ENCODE results near the gene TEFM.
"Not testable (repeated sequence)": the region's sequence is repeated elsewhere in the genome, so short reads cannot be mapped to it uniquely, and the experiment has no call there.

The TEFM gene

DNA sequence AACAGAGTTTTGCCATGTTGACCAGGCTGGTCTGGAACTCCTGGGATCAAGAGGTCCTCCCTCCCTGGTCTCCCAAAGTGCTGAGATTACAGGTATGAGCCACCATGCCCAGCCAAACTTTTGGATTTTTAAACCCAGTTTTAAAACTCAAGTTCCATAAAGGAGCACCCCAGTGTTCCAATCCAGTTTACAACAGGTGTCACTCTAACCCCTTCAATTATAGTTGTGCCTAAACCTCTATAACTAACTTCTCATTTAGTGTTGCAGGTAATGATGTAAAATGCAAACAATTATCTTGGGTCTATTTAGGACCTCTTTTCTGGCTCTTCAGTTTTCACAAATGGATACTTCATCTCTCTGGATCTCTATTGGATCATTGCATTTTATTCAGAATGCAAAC, 7.9 kb upstream of the TEFM start:
- Mint-ChIP-seq H3K36me3 (ENCODE audit: low read depth) (no peaks in the 10 kb centered on the region), H3K27ac (no peak overlapping the region), H3K27me3 (ENCODE audit: low read depth, poor library complexity) (peaks cover 48% of the 10 kb centered on the region), H3K9me3 (no peaks in the 10 kb centered on the region), H3K4me3 (no peak overlapping the region), H3K4me1 (no peaks in the 10 kb centered on the region)
- TF ChIP-seq, protein P1, sequence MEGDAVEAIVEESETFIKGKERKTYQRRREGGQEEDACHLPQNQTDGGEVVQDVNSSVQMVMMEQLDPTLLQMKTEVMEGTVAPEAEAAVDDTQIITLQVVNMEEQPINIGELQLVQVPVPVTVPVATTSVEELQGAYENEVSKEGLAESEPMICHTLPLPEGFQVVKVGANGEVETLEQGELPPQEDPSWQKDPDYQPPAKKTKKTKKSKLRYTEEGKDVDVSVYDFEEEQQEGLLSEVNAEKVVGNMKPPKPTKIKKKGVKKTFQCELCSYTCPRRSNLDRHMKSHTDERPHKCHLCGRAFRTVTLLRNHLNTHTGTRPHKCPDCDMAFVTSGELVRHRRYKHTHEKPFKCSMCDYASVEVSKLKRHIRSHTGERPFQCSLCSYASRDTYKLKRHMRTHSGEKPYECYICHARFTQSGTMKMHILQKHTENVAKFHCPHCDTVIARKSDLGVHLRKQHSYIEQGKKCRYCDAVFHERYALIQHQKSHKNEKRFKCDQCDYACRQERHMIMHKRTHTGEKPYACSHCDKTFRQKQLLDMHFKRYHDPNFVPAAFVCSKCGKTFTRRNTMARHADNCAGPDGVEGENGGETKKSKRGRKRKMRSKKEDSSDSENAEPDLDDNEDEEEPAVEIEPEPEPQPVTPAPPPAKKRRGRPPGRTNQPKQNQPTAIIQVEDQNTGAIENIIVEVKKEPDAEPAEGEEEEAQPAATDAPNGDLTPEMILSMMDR (IDR thresholded peaks at IDR 0.05) = no peak
- no peak for DNase-seq

DNA sequence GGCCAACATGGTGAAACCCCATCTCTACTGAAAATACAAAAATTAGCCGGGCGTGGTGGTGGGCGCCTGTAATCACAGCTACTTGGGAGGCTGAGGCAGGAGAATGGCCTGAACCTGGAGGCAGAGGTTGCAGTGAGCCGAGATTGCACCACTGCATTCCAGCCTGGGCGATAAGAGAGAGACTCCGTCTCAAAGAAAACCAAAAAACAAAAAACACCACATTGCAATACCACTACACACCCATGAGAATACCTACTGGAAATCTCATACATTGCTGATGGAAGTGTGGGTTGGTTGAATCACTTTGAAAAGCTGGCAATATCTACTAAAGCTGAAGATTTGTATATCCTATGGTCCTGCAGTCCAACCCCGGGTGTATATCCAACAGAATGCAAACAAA, 4.1 kb upstream of the TEFM start:
- H3K36me3 Mint-ChIP-seq (ENCODE audit: low read depth); H3K4me3 Mint-ChIP-seq; H3K9me3 Mint-ChIP-seq; DNase-seq; H3K27ac Mint-ChIP-seq: not testable (repeated sequence)
- Mint-ChIP-seq H3K4me1 (peaks cover 18% of the 10 kb centered on the region), H3K27me3 (ENCODE audit: low read depth, poor library complexity) (peaks cover 19% of the 10 kb centered on the region)

DNA sequence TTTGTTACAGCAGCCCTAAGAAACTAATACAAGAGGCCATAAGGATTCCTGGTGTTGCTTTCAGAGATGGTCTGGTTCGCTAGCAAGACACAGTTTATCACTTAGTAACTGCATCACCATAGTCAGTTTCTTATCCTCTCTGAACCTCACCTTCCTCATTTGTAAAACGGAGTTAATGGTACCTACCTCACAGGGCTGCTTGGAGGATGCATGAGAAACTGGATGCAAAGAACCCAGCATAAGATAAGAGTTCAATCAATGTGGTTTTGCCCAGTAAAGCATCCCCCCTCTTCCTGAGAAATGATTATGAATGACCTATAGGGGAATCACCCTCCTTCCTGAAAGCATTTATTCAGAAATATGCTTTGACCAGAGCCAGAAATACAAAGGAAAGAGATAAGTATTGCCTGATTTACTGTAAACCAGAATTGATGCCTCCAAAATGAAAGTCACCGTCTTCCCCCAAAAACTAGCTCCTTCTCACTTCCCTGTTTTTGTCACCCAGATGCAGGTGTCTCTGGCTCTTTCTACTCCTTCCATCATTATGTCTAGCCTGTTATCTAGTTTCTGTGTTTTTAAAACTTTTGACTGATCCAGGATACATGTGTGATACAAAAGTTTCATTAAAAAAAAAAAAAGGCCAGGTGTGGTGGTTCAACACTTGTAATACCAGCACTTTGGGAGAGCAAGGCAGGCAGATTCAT, 2.8 kb upstream of the TEFM start:
- Mint-ChIP-seq H3K4me1 (peaks cover 18% of the 10 kb centered on the region), H3K36me3 (ENCODE audit: low read depth) (peaks cover 4% of the 10 kb centered on the region), H3K27me3 (ENCODE audit: low read depth, poor library complexity) (peaks cover 11% of the 10 kb centered on the region), H3K4me3 (no peak overlapping the region), H3K27ac (no peak overlapping the region), H3K9me3 (no peaks in the 10 kb centered on the region)
- TF ChIP-seq, protein P1 (IDR thresholded peaks at IDR 0.05) = no peak
- no peak for DNase-seq

DNA sequence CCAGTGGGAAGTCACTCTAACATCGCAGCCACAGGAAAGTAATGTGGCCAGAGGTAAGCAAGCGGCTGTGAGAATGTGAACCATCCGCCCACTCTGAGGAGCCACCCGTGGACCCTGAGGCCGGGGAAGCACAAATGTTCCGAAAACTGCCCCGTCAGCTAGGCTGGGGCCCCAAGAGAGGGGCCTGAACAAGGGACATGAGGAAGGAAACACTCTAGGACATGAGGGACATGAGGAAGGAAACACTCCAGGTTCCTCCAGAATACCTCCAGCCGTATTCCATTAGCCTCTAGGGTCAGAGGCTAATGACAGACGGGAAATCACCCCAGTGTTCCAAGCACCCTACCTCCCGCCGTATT, 317 bp downstream of the TEFM start:
- TF ChIP-seq, protein P1 (IDR thresholded peaks at IDR 0.05) = no peak
- peak overlapping the region; percentile 50 for H3K27ac Mint-ChIP-seq
- no peaks in the 10 kb centered on the region for H3K9me3 Mint-ChIP-seq
- peak overlapping the region; percentile 98 for H3K4me3 Mint-ChIP-seq
- peaks cover 24% of the 10 kb centered on the region for H3K36me3 Mint-ChIP-seq (ENCODE audit: low read depth)
- DNase-seq = peak; percentile 15
- H3K27me3 Mint-ChIP-seq (ENCODE audit: low read depth, poor library complexity) = peaks cover 6% of the 10 kb centered on the region
- peaks cover 18% of the 10 kb centered on the region for H3K4me1 Mint-ChIP-seq

DNA sequence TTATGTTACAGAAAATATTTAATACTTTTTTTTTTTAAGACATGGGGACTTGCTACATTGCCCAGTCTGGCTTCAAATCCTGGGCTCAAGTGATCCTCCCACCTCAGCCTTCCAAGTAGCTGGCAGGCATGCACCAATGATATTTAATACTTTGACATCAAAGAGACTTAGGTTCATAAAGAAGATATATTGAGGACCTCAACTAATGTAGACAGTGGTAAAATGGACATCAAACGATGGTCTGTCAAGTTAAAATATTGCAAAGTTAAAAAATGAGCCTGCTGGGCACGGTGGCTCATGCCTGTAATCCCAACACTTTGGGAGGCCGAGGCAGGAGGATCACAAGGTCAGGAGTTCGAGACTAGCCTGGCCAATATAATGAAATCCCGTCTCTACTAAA, 8.7 kb downstream of the TEFM start:
- no peaks in the 10 kb centered on the region for H3K27me3 Mint-ChIP-seq (ENCODE audit: low read depth, poor library complexity)
- DNase-seq = no peak
- no peaks in the 10 kb centered on the region for H3K4me1 Mint-ChIP-seq
- H3K9me3 Mint-ChIP-seq = no peaks in the 10 kb centered on the region
- TF ChIP-seq, protein P1 (IDR thresholded peaks at IDR 0.05) = no peak
- H3K27ac Mint-ChIP-seq = no peak overlapping the region
- peaks cover 56% of the 10 kb centered on the region for H3K36me3 Mint-ChIP-seq (ENCODE audit: low read depth)
- H3K4me3 Mint-ChIP-seq = no peak overlapping the region

DNA sequence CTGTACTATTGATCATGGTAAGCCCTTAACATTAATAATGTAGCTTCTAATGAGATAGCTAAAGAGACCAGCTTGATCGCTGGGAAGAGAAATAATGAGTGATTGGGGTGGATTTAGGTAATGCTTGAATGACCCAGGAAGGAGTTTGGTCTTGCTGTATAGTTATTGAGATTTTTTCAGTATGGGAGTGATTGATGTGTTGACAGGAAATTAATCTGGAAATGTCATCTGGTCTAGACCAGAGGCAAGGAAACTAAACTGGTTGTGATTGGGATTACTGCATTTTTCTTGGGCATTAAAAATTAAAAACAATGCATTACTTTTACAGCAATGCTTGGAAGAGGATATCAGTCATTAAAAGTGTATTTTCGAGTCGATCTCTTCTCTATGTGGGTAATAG, 11.8 kb downstream of the TEFM start:
- no peaks in the 10 kb centered on the region for H3K27me3 Mint-ChIP-seq (ENCODE audit: low read depth, poor library complexity)
- peaks cover 50% of the 10 kb centered on the region for H3K36me3 Mint-ChIP-seq (ENCODE audit: low read depth)
- no peaks in the 10 kb centered on the region for H3K4me1 Mint-ChIP-seq

More for the DNA sequence above, 11.8 kb downstream of the TEFM start:
- DNase-seq = no peak
- TF ChIP-seq, protein P1 (IDR thresholded peaks at IDR 0.05) = no peak
- Mint-ChIP-seq H3K4me3 (no peak overlapping the region), H3K9me3 (no peaks in the 10 kb centered on the region), H3K27ac (no peak overlapping the region)

Measured in nephron progenitor cell (in vitro differentiated cells).